ENCODE data around the gene THAP2. TPM values are rescaled to one million over a fixed set of nuclear protein-coding genes. Genes with fewer than 3 reads are reported as not detected.

THAP2 gene
- 5.7 and 5.9 TPM in 2 replicates for total RNA-seq

- peaks cover 43% of the 10 kb centered on the region for H3K4me1 Mint-ChIP-seq (ENCODE audit: low read depth)
- no peaks in the 10 kb centered on the region for H3K27me3 Mint-ChIP-seq (ENCODE audit: insufficient read depth)
- peak within 1 kb of the TSS; percentile 99 for H3K27ac Mint-ChIP-seq
- intact Hi-C loops (cut with micrococcal nuclease), result loop anchor here (1.0 to 2.0 kb wide), 8 partner anchors 23 to 1925 kb away; partner anchors contain the start of genes CNOT2, RAB21, RAB3IP and TBC1D15
- H3K9me3 Mint-ChIP-seq, result no peaks in the 10 kb centered on the region
- peak within 1 kb of the TSS; percentile 97 for H3K4me3 Mint-ChIP-seq
- peaks cover 35% of the 10 kb centered on the region for H3K36me3 Mint-ChIP-seq (ENCODE audit: low read depth)
- peak; percentile 90 for DNase-seq (ENCODE audit: low spot score)
Measured at GRCh38 chr12:71663561-71664410, at the start of gene THAP2, which contains the start of gene ZFC3H1. TSS of gene THAP2 (plus strand) at chr12:71664301. CDS start at chr12:71664510, 209 bp downstream. TSS of gene ZFC3H1 (minus strand) at chr12:71663848. CDS start at chr12:71663610, 238 bp downstream.

- Mint-ChIP-seq H3K27me3 (ENCODE audit: insufficient read depth) (no peaks in the 10 kb centered on the region), H3K4me1 (ENCODE audit: low read depth) (peaks cover 21% of the 10 kb centered on the region), H3K9me3 (no peaks in the 10 kb centered on the region), H3K4me3 (no peak overlapping the region), H3K36me3 (ENCODE audit: low read depth) (peaks cover 57% of the 10 kb centered on the region), H3K27ac (peak overlapping the region; percentile 31)
- DNase-seq (ENCODE audit: low spot score), result no peak
- intact Hi-C loops (cut with micrococcal nuclease), result no loop called here
Measured at GRCh38 chr12:71621938-71622337, 42.2 kb upstream of the THAP2 start.

GRCh38 chr12:71625476-71625875 lies 38.6 kb upstream of the THAP2 start:
- peaks cover 60% of the 10 kb centered on the region for H3K36me3 Mint-ChIP-seq (ENCODE audit: low read depth)
- DNase-seq (ENCODE audit: low spot score), result no peak
- no peak overlapping the region for H3K4me3 Mint-ChIP-seq
- H3K27me3 Mint-ChIP-seq (ENCODE audit: insufficient read depth), result no peaks in the 10 kb centered on the region
- no peak overlapping the region for H3K27ac Mint-ChIP-seq
- peaks cover 21% of the 10 kb centered on the region for H3K4me1 Mint-ChIP-seq (ENCODE audit: low read depth)
- intact Hi-C loops (cut with micrococcal nuclease), result no loop called here
- H3K9me3 Mint-ChIP-seq, result no peaks in the 10 kb centered on the region

GRCh38 chr12:71626098-71626497 lies 38.0 kb upstream of the THAP2 start:
- H3K4me3 Mint-ChIP-seq, result peak overlapping the region; percentile 46

DNA sequence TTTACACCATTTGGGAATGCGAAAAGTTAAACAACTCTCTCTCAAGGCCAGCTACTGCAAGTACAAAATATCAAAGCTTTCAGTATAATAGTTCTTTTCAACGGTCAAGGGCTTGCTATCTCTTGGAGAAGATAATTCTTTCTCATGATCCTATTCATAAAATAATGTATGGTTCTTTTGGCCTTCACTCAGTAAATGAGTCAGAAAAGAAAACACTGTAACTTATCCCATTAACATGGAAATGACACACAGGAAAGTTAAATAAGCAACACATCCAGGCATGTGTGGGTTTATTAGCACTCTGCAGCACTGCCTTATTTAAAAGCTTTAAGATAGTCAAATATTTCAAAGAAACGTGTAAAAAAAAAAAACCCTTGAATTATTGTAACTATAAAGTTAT lies 37.3 kb upstream of the THAP2 start:
- peaks cover 54% of the 10 kb centered on the region for H3K36me3 Mint-ChIP-seq (ENCODE audit: low read depth)
- peaks cover 18% of the 10 kb centered on the region for H3K4me1 Mint-ChIP-seq (ENCODE audit: low read depth)
- H3K27me3 Mint-ChIP-seq (ENCODE audit: insufficient read depth), result no peaks in the 10 kb centered on the region
- no peak for DNase-seq (ENCODE audit: low spot score)
- H3K4me3 Mint-ChIP-seq, result no peak overlapping the region
- no peak overlapping the region for H3K27ac Mint-ChIP-seq
- intact Hi-C loops (cut with micrococcal nuclease), result loop anchor here (1.0 kb wide), 1 partner anchor 10 kb away; no protein-coding TSS in a partner anchor
- no peaks in the 10 kb centered on the region for H3K9me3 Mint-ChIP-seq

More at GRCh38 chr12:71626098-71626497, 38.0 kb upstream of the THAP2 start:
- DNase-seq (ENCODE audit: low spot score), result no peak
- Mint-ChIP-seq H3K36me3 (ENCODE audit: low read depth) (peaks cover 58% of the 10 kb centered on the region), H3K4me1 (ENCODE audit: low read depth) (peaks cover 21% of the 10 kb centered on the region), H3K27me3 (ENCODE audit: insufficient read depth) (no peaks in the 10 kb centered on the region), H3K9me3 (no peaks in the 10 kb centered on the region), H3K27ac (peak overlapping the region; percentile 68)
- intact Hi-C loops (cut with micrococcal nuclease), result loop anchor here (1.0 kb wide), 1 partner anchor 10 kb away; no protein-coding TSS in a partner anchor

GRCh38 chr12:71627438-71628002 lies 36.6 kb upstream of the THAP2 start:
- H3K36me3 Mint-ChIP-seq (ENCODE audit: low read depth), result peaks cover 53% of the 10 kb centered on the region
- H3K9me3 Mint-ChIP-seq, result no peaks in the 10 kb centered on the region
- H3K27ac Mint-ChIP-seq, result no peak overlapping the region
- no peak overlapping the region for H3K4me3 Mint-ChIP-seq
- DNase-seq (ENCODE audit: low spot score), result no peak
- H3K27me3 Mint-ChIP-seq (ENCODE audit: insufficient read depth), result no peaks in the 10 kb centered on the region
- H3K4me1 Mint-ChIP-seq (ENCODE audit: low read depth), result peaks cover 12% of the 10 kb centered on the region
- intact Hi-C loops (cut with micrococcal nuclease), result no loop called here

DNA sequence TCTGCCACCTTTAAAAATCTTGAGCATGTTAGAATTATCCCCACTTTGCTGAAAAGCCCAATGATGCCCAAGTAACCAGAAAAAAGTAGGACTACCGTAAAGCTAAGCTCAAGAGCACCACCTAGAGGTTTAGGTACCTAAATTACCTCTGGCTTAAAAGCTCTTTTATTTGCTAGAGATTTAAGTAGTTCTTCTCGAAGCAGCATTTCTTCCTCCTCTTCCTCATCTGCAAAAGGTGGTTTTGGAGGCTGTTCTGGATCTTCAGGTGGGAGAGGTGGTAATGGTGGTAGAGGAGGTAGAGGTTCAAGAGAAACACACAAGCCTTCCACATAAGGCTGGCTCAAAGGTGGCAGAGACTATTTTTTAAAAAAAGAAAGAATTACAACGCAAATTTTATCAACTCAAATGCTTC lies 27.4 kb upstream of the THAP2 start:
- Mint-ChIP-seq H3K4me3 (no peak overlapping the region), H3K9me3 (no peaks in the 10 kb centered on the region), H3K36me3 (ENCODE audit: low read depth) (peaks cover 49% of the 10 kb centered on the region), H3K27me3 (ENCODE audit: insufficient read depth) (no peaks in the 10 kb centered on the region), H3K27ac (peak overlapping the region; percentile 6), H3K4me1 (ENCODE audit: low read depth) (peaks cover 18% of the 10 kb centered on the region)
- intact Hi-C loops (cut with micrococcal nuclease), result loop anchor here (1.0 to 2.0 kb wide), 4 partner anchors 10 to 221 kb away; partner anchors contain the start of gene ZFC3H1
- DNase-seq (ENCODE audit: low spot score), result no peak

DNA sequence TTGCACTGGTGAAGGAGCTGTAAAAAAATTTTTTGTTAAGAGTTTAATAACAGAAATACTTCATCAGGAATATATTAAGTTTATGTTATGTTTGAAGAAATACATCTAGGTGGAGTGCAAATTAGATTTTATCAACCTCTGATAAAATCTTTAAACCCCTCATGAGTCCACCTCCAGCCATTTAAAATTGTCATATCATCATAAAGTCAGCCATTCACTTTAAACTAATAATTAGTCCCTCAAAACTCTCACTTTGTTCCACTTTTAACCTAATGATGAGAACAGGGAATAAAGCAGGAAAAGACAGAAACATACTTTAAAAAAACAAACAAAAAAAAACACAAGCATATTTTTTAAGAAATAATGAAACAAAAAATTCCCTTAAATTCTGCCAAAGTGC lies 25.6 kb upstream of the THAP2 start:
- Mint-ChIP-seq H3K27me3 (ENCODE audit: insufficient read depth) (no peaks in the 10 kb centered on the region), H3K4me3 (no peak overlapping the region), H3K9me3 (no peaks in the 10 kb centered on the region), H3K36me3 (ENCODE audit: low read depth) (peaks cover 53% of the 10 kb centered on the region), H3K4me1 (ENCODE audit: low read depth) (peaks cover 28% of the 10 kb centered on the region), H3K27ac (no peak overlapping the region)
- no peak for DNase-seq (ENCODE audit: low spot score)
- intact Hi-C loops (cut with micrococcal nuclease), result no loop called here

- no peak overlapping the region for H3K4me3 Mint-ChIP-seq
- intact Hi-C loops (cut with micrococcal nuclease), result no loop called here
- H3K4me1 Mint-ChIP-seq (ENCODE audit: low read depth), result peaks cover 35% of the 10 kb centered on the region
- no peaks in the 10 kb centered on the region for H3K9me3 Mint-ChIP-seq
- peaks cover 57% of the 10 kb centered on the region for H3K36me3 Mint-ChIP-seq (ENCODE audit: low read depth)
- DNase-seq (ENCODE audit: low spot score), result no peak
- no peaks in the 10 kb centered on the region for H3K27me3 Mint-ChIP-seq (ENCODE audit: insufficient read depth)
- no peak overlapping the region for H3K27ac Mint-ChIP-seq
Measured at GRCh38 chr12:71639341-71639760, 24.8 kb upstream of the THAP2 start.

DNA sequence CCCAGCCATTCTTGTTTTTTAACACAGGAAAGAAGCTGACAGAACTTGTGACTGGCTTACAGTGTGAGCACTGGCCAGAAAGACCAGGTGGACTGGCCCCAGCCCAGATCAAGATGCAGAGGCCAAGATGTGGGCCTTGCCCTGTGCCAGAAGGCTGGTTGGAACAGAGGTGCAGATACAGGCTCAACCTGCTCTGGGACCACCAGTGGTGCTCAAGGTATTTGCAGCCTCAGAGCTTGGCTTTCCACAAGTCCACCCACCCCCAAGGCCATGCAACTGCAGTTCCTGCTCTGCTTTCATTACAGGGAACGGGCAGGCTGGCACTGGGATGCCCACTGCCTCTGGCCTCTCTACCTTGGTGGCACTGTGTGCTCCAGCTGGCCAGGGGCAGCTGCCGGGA lies 23.8 kb upstream of the THAP2 start:
- no peak overlapping the region for H3K4me3 Mint-ChIP-seq
- peaks cover 41% of the 10 kb centered on the region for H3K4me1 Mint-ChIP-seq (ENCODE audit: low read depth)
- peaks cover 56% of the 10 kb centered on the region for H3K36me3 Mint-ChIP-seq (ENCODE audit: low read depth)
- no peak overlapping the region for H3K27ac Mint-ChIP-seq
- H3K9me3 Mint-ChIP-seq, result no peaks in the 10 kb centered on the region
- intact Hi-C loops (cut with micrococcal nuclease), result no loop called here
- DNase-seq (ENCODE audit: low spot score), result no peak
- no peaks in the 10 kb centered on the region for H3K27me3 Mint-ChIP-seq (ENCODE audit: insufficient read depth)

GRCh38 chr12:71641390-71641789 lies 22.7 kb upstream of the THAP2 start:
- Mint-ChIP-seq H3K4me1 (ENCODE audit: low read depth) (peaks cover 41% of the 10 kb centered on the region), H3K27ac (peak overlapping the region; percentile 8), H3K4me3 (no peak overlapping the region), H3K27me3 (ENCODE audit: insufficient read depth) (no peaks in the 10 kb centered on the region), H3K36me3 (ENCODE audit: low read depth) (peaks cover 57% of the 10 kb centered on the region), H3K9me3 (no peaks in the 10 kb centered on the region)
- no peak for DNase-seq (ENCODE audit: low spot score)
- intact Hi-C loops (cut with micrococcal nuclease), result no loop called here

DNA sequence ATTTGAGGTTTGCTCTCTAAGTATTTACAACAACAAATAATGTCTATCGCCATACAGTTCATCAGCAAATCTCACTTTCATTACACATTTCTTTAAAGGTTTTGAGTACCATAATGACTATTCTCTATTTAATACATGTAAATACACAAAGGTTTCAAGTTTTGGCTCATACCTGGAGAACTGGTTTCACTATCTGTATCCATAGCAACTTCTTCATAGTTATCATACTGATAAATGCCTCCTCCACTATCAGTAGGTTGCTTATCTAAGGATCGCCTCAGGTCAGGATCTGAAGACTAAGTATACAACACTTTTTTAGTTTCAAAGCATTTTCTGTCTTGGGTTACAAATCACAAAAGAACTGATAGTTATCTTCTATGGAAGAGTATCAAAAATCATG lies 21.8 kb upstream of the THAP2 start:
- peaks cover 61% of the 10 kb centered on the region for H3K36me3 Mint-ChIP-seq (ENCODE audit: low read depth)
- H3K4me1 Mint-ChIP-seq (ENCODE audit: low read depth), result peaks cover 44% of the 10 kb centered on the region
- intact Hi-C loops (cut with micrococcal nuclease), result no loop called here
- H3K9me3 Mint-ChIP-seq, result no peaks in the 10 kb centered on the region
- H3K4me3 Mint-ChIP-seq, result no peak overlapping the region
- no peak for DNase-seq (ENCODE audit: low spot score)
- H3K27me3 Mint-ChIP-seq (ENCODE audit: insufficient read depth), result no peaks in the 10 kb centered on the region
- peak overlapping the region; percentile 18 for H3K27ac Mint-ChIP-seq

- H3K4me3 Mint-ChIP-seq, result no peak overlapping the region
- peak overlapping the region; percentile 45 for H3K27ac Mint-ChIP-seq
- peaks cover 53% of the 10 kb centered on the region for H3K36me3 Mint-ChIP-seq (ENCODE audit: low read depth)
Measured at GRCh38 chr12:71645268-71645667, 18.8 kb upstream of the THAP2 start.

More at GRCh38 chr12:71645268-71645667, 18.8 kb upstream of the THAP2 start:
- no peaks in the 10 kb centered on the region for H3K27me3 Mint-ChIP-seq (ENCODE audit: insufficient read depth)
- intact Hi-C loops (cut with micrococcal nuclease), result no loop called here
- H3K4me1 Mint-ChIP-seq (ENCODE audit: low read depth), result peaks cover 47% of the 10 kb centered on the region
- H3K9me3 Mint-ChIP-seq, result no peaks in the 10 kb centered on the region
- DNase-seq (ENCODE audit: low spot score), result no peak
